GM18951 (cell line): ENCODE data around the gene MACC1.
"Not testable (repeated sequence)": the region's sequence is repeated elsewhere in the genome, so short reads cannot be mapped to it uniquely, and the experiment has no call there.

Source experiments
- POLR2A ChIP-seq: IDR thresholded peaks from 4 replicates; pipeline ENCODE4 v1.6.1; 2011; ENCODE audit warnings: mild to moderate bottlenecking; ENCODE audit not compliant: insufficient read length, insufficient read depth; ENCODE audit errors: extremely low read depth
- in situ Hi-C: fragments of 300-500 bp; cut with MboI; formaldehyde crosslinking; loops from one replicate; pipeline ENCODE4 v1.12.0; 2022; ENCODE audit warnings: low sequenced_read_pairs, mixed read lengths, inconsistent platforms; ENCODE audit not compliant: unreplicated experiment

MACC1 gene

GRCh38 chr7:20220921-20221547, 3.9 kb upstream of the MACC1 start:
- TF ChIP-seq POLR2A: no peak
- in situ Hi-C loops: no loop called here

DNA sequence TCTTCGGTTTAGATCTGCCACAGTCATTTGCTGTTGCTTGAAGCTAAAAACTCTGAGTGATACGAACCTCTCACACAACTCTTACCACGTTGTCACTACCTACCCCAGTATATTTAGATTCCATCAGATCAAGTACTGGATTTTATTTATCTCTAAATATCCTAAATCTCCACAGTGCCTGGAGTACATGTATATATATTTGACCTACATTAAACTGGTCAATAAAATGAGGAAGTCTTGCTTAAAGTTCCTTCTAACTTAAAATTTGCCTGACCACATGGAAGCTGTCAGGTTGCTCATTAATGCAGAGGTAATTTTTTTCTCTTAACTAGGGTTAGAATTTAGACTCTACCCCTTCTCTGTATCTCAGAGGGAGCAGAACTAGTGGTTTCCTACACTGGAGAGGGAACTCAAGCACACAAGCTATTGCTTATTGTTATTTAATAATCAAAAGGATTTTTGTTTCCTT, 3.1 kb upstream of the MACC1 start:
- peak; percentile 45 for TF ChIP-seq POLR2A
- in situ Hi-C loops: no loop called here

DNA sequence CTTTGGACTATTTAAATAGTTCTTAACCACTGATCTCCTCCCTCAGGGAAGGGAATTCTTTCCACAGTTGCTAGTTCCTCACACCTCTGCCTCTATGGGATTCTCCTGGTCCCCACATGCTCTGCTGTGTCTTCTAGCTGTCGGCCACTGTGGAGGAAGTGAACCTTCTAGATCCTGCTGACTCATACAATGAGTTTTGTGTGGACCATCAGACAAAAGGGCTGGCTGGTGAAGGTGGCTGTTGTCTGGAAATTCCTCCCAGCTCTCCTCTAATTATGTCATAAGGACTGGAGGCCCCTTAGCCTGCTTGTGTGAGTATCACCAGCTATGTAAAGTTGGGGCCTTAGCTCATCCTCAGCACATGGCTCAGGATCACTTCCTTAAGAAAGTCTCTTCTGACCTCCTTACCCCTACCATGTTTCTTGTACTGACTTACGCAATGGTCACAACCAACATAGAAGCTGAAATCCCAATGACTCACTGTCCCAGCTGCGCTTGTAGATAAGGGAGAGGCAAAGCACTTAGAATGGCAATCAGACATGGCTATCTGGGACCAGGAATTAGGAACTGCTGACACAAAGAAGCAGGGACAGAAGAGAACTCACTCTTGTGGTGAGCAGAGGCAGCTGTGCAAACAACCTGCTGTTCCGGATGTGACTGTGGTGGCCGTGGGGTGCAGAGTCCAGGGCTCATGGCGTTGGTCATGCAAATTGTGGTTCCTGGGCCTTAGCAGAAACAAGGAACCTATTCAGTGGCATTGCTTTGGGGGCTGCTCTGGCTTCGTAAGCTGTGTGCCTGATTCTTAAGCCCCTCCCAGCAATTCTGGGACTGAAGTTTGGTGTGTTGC, 2.5 kb upstream of the MACC1 start:
- peak; percentile 67 for TF ChIP-seq POLR2A
- in situ Hi-C loops: no loop called here

DNA sequence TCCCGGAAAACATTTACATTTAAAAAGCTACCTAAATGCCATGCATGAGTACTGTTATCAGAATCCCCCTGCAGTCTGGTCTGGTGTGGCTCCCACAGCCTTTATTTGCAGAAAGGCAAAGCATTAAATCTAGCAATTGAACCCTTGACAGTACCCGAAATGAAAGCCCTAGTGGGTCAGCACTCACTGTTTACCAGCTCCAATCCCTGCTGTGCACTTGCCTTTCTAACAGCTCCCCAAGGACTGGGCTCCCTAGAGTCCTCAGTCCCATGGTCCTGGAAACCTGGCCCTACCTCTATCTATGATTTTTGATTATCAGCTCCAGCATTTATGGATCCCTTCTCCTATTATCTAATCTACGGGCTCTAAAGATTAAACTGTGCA, 1.9 kb upstream of the MACC1 start:
- in situ Hi-C loops: no loop called here
- no peak for TF ChIP-seq POLR2A

DNA sequence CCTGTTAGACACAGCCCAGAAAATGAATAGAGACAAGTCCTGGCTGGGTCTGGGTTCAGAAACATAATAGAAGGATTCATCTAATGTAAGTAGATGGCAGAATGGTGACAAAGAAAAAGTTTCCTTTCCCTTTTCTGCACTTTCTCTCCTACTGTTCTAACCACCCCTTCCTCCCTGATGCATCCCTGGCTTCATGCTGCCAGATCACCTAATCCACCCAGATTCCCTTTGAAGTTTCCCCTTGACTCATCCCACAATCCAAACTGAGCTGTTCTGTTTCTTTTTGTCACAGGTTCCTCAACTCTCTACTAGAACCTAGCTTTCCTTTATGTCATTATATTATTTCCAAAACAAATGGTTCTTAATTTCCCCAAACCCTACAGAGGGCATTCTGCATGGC, 1.1 kb upstream of the MACC1 start:
- in situ Hi-C loops: no loop called here
- no peak for TF ChIP-seq POLR2A

- in situ Hi-C loops: no loop called here
Observed at GRCh38 chr7:20216406-20217036, 663 bp downstream of the MACC1 start.

GRCh38 chr7:20214921-20215669, 2.1 kb downstream of the MACC1 start:
- in situ Hi-C loops: no loop called here
- no peak for TF ChIP-seq POLR2A

More at GRCh38 chr7:20216406-20217036, 663 bp downstream of the MACC1 start:
- no peak for TF ChIP-seq POLR2A

DNA sequence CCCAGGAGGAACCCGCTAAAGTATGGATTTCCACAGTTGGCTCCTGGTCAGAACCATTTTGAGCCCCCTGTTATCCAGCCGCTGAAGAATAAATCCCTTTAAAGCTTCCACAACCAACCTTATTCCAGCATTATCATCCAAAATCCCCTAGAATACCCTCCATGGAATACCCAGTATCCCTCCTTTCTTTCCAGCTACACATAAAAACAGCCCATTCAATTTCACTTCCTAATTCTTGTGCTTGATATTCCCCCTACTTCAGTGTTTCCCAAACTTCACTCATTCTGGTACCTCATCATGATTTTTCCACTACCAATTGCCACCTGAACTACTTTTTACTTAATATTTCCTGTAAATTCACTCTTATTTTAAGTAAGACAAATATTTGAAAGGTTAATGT, 3.1 kb downstream of the MACC1 start:
- TF ChIP-seq POLR2A: no peak
- in situ Hi-C loops: no loop called here

DNA sequence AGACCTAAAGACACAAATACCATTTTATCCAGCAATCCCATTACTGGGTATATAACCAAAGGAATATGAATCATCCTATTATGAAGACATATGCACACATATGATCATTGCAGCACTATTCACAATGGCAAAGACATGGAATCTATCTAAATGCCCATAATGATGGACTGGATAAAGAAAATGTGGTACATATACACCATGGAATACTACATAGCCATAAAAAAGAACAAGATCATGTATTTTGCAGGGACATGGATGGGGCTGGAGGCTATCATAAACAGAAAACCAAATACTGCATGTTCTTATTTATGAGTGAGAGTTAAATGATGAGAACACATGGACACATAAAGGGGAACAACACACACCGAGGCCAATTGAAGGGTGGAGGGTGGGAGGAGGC, 3.8 kb downstream of the MACC1 start:
- no peak for TF ChIP-seq POLR2A
- in situ Hi-C loops: no loop called here

- TF ChIP-seq POLR2A: no peak
- in situ Hi-C loops: no loop called here
Observed at GRCh38 chr7:20211376-20211775, 5.8 kb downstream of the MACC1 start.

DNA sequence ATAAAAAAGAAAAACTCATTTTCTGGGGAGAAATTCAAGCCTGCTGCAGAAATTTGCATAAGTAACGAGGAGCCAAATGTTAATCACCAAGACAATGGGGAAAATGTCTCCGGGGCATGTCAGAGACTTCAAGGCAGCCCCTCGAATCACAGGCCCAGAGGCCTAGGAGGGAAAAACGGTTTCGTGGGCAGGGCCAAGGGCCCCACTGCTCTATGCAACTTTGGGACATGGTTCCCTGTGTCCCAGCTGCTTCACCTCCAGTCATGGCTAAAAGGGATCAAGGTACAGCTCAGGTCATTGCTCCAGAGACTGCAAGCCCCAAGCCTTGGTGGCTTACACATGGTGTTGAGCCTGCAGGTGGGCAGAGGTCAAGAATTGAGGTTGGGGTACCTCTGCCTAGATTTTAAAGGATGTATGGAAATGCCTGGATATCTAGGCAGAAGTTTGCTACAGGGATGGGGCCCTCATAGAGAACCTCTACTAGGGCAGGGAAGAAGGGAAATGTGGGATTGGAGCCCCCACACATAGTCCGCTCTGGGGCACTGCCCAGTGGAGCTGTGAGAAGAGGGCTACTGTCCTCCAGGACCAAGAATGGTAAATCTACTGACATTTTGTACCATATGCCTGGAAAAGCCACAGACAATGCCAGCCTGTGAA, 8.4 kb downstream of the MACC1 start:
- no peak for TF ChIP-seq POLR2A
- in situ Hi-C loops: no loop called here

GRCh38 chr7:20207811-20208210, 9.4 kb downstream of the MACC1 start:
- in situ Hi-C loops: not testable (repeated sequence)
